ENCODE data around the gene DUOX1. TPM values are rescaled to one million over a fixed set of nuclear protein-coding genes. Genes with fewer than 3 reads are reported as not detected.

DUOX1 gene
- total and polyA plus RNA-seq, 2 of the 13 experiments (the other 11 are each of a cell fraction or from before 2014, with no cell fraction given), result 0.03 TPM; not detected in 1

GRCh38 chr15:45200799-45201556, 71.2 kb downstream of the DUOX1 start (continued):
- TF ChIP-seq MLXIP (CRISPR knock-in tag; IDR thresholded peaks at IDR 0.05; ENCODE audit: borderline replicate concordance), result no peak
- no peak for TF ChIP-seq NFIB (CRISPR knock-in tag; IDR thresholded peaks at IDR 0.05; ENCODE audit: borderline replicate concordance)
- TF ChIP-seq ARNT2 (CRISPR knock-in tag; IDR thresholded peaks at IDR 0.05; ENCODE audit: low read depth), result no peak
- no peak for TF ChIP-seq CBX2 (IDR thresholded peaks at IDR 0.05; ENCODE audit: low read depth, low read length)
- no peak for TF ChIP-seq CBX2 (CRISPR knock-in tag; IDR thresholded peaks at IDR 0.05; ENCODE audit: low read depth)
- peak; percentile 49; the same call in 1 of the 2 replicates for TF ChIP-seq THAP11 (CRISPR knock-in tag; IDR thresholded peaks at IDR 0.05)
- no peak for TF ChIP-seq JUN (CRISPR knock-in tag; IDR thresholded peaks at IDR 0.05)
- no peak for TF ChIP-seq GPBP1L1 (CRISPR knock-in tag; IDR thresholded peaks at IDR 0.05)
- no peak for TF ChIP-seq ZNF260 (CRISPR knock-in tag; IDR thresholded peaks at IDR 0.05; ENCODE audit: borderline replicate concordance, low read depth)
- TF ChIP-seq ZBTB33 (CRISPR knock-in tag; IDR thresholded peaks at IDR 0.05), result no peak
- TF ChIP-seq THAP9 (CRISPR knock-in tag; IDR thresholded peaks at IDR 0.05; ENCODE audit: borderline replicate concordance), result peak; percentile 42; the same call in 1 of the 2 replicates
- no peak for TF ChIP-seq MIER2 (CRISPR knock-in tag; IDR thresholded peaks at IDR 0.05)
- TF ChIP-seq ZNF282 (IDR thresholded peaks at IDR 0.05; ENCODE audit: partially characterized antibody), result no peak
- no peak for TF ChIP-seq HINFP (CRISPR knock-in tag; IDR thresholded peaks at IDR 0.05; ENCODE audit: low read depth)
- TF ChIP-seq KMT2B (CRISPR knock-in tag; IDR thresholded peaks at IDR 0.05), result no peak; the same call in 1 of the 2 replicates
- peak; percentile 50; the same call in 1 of the 2 replicates for TF ChIP-seq FOSL2 (CRISPR knock-in tag; IDR thresholded peaks at IDR 0.05)
